Measurements from ENCODE around the gene SLC66A2.
"Not testable (repeated sequence)": the region's sequence is repeated elsewhere in the genome, so short reads cannot be mapped to it uniquely, and the experiment has no call there.

Gene SLC66A2

DNA sequence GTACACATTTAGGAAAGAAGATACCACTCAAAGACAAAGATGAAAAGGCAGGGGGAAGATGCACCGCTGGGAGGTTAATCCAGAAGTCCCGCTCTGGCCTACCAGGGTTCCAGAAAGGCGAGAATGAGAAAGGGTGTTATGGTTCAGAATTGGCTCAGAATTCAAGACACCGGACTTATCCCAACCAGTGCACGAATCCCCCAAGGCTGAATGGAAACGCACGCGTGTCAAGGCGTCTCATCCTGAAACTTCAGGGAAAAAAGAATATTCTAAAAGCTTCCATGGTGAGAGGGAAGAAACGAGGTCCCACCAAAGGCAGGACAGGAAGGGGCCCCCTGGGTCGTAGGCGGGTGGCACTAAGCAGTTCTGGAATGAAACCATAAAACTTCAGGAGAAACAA is 71.9 kb downstream of the SLC66A2 start:
- no peak for DNase-seq (ENCODE audit: low read depth)

DNA sequence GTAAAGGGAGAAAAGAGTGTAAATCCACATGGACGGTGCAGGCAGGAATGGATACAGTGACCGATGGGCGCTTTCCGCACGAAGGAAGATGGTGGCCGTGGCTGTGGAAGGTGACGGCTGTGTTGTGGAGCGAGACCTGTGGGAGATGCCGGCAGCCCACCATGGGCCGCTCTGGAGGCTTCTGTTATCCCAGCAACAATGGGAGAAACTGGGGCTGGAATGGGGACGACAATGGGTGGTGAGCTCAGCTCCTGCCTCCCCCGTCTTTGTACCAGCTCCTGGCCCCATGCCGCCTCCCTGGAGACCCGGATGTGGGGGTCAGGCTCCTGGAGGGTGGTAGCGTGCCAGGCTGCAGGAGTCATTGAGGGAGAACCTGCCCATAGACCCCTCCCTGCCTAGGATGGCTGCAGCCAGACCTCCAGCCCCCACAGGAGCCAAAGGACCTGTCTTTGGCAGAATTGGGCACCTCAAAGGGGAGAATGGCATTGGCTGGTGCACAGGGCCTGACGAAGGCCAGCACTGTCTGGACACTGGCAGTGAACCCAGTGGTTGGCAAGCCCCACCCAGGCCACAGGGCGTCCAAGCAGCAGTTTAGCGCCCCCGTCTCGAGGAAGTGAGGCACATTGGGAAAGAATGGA is 72.6 kb downstream of the SLC66A2 start:
- DNase-seq (ENCODE audit: low read depth), result no peak

DNA sequence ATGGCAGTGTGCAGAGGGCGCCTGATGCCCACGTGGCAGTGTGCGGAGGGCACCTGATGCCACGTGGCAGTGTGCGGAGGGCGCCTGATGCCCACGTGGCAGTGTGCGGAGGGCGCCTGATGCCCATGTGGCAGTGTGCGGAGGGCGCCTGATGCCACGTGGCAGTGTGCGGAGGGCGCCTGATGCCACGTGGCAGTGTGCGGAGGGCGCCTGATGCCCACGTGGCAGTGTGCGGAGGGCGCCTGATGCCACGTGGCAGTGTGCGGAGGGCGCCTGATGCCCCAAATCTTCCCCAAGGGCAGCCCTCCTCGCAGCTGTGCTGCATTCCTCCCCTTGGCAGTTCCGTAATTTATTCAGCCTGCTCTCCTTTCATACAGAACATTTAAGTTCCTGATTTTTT is 73.2 kb downstream of the SLC66A2 start:
- not testable (repeated sequence) for DNase-seq (ENCODE audit: low read depth)

DNA sequence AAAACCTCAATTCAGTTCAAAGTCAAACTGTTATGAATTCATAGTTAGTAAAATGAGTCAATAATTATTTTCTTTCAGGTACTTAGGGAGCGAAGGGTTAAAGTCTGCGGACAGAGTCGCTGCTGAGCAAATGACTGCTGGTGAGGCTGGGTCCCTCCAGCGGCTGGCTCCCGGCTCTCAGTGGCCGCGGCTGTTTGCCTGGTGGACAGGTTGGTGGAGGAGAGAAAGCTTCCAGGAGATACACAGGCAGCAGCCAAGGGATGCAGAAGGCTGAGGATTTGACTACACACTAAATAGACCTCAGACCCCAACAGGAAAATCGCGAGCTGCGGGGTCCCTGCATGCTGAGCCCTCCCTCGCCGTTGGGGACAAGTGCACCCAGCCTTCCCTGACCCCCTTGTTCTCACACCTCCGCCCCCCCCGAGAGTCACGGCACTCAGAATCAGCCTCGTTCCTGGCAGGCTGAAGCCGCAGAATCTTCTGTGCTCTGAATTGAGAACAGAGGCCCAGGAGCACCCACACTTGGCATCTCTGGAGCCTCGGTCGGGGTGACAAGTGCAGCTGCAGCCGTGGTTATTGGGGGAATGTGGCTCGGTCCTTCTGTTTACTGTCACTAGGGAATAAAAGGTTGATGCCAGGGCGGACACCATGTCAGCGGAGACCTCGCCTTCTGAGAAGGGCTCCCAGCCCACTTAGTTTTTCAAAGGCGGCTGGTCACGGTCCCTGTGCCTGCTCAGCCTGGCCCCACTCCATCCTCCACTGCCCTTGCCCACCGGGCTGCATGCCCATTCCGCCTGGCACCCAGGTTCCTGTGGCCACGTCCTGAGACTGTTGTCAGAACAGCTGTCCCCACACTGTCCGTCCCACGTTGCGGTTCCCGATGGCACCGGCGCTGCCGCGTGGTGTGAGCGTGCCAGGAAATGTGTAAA is 74.0 kb downstream of the SLC66A2 start:
- no peak for DNase-seq (ENCODE audit: low read depth)

DNA sequence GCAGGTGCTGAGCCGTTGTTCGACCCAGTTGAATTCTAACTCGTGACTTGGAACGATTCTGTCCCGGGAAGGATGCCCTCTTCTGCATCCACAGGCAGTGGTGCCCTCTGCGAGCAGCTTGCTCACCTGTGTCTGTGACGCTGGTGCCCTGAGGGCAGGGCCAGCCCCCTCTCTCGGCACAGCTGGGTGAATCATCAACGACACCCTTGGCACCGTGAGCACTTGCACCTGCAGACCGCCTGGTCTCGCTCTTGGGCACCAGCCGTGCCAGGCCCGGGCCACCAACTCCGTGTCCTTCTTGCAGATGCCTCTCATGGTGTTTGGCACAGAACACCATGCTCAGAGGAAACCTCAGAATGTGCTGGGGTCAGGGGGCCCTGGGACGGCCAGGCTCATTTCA is 75.0 kb downstream of the SLC66A2 start:
- DNase-seq (ENCODE audit: low read depth), result no peak

DNA sequence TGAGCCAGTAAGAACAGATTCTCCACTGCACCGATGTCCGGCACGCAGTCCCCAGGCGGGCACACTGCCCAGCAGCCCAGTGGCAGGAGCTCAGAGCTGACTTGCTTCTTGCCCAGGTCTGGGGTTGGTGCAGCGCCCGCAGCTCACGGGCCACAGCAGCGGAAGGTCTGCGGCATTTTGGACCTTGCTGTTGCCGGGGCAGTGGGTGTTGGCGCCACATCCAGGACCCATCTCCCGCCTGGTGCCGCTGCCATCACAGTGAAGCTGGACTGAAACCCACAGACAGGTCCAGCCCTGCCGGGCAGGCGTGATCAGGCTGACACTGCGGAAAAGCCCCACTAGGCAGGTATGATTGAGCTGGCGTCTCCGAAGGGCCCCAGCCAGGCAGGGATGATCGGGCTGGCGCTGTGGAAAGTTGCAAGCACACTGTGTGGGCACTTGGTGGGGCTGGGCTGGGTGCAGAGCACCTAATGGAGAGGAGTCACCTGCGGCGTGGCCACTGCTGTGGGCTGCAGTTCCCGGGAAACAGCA is 75.5 kb downstream of the SLC66A2 start:
- DNase-seq (ENCODE audit: low read depth), result no peak

DNA sequence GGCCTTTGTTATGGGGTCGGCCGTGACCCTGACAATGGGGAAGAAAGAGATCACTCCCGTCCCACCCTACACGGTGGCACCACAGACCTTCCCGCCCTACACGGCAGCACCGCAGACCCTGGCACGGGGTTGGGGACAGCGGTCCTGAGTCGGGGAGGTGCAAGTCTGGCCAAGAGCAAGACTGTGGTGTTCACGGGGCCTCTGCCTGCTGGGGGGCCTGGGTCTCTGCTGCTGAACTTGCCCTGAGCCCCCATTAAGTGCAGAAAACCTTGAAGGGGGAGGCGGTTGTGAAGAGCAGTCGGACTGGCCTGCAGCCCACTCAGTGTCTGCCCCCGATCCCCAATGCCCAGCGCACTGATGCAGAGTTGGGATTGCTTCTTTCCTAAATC is 75.9 kb downstream of the SLC66A2 start:
- no peak for DNase-seq (ENCODE audit: low read depth)

DNA sequence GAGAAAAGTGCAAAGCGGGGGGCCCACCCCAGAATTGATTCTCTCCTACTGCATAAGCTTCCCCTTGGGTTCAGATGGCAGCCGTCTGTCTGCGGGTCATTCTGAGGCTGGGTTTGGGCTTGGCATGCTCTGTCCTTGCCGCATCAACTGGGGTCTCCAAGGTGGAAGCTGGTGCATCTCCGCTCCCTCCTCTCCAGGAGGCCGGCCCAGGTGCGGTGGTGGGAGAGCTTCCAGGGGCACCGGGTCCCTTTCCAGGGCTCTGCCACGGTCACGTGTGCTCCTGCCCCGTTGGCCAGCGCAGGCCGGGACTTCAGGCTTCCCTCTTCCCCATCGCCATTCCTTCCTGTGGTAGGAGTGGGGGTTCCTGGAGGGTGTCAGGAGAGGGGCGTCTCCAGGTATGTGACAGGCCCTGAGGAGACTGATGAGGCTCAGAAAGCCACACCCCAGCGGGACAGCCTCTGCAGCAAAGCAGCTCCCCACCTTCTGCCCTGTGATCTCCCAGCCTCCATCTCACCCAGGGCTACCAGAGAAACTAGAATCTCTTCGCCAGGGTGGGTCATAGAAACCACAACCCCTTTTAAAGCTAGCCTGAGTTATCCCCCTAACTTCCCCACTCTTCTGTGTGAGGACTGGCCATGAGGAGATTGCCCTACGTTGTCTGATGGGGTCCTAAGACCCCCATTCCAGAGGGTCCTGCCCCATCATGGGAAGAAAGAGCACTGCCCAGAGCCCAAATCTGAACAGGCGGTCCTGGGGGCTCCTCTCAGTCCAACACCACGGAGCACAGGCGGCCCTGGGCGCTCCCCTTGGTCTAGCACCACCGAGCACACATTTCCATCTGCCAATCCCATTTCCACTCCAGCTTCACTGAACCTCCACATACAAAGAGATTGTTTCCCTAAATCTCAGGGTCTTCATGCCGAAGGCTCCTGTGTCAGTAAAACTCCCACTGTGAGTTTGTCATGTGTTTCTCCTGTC is 76.6 kb downstream of the SLC66A2 start:
- no peak for DNase-seq (ENCODE audit: low read depth)

DNA sequence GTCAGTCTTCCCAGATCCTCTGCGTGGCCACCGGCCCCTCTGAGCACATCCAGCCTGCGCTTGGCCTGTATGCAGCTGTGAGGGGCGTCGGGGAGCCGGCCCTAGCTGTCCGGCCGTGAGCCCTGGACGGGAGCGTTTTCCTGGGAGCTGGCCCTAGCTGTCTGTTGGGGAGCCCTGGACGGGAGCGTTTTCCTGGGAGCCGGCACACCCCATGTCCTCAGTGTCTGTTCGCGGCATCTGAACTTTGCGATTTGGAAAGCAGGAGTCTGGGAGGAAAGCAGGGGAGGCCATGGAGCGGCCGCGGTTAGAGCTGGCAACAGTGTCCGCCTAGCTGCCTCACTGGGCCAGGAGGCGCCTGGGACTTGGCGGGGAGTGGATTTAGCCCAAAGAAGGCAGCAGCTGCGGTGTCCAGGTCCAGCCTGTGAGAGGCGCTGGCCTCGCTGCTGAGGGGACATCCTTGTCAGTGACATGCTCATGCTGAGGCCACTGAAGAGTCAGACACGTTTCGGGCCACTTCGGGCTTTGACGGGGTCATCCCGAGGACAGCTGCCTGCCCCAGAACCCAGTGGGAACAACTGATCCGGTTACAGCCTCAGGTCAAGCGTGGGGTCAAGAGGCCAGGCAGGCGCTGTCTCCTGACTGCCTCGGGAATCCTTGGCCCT is 77.9 kb downstream of the SLC66A2 start:
- no peak for DNase-seq (ENCODE audit: low read depth)

DNA sequence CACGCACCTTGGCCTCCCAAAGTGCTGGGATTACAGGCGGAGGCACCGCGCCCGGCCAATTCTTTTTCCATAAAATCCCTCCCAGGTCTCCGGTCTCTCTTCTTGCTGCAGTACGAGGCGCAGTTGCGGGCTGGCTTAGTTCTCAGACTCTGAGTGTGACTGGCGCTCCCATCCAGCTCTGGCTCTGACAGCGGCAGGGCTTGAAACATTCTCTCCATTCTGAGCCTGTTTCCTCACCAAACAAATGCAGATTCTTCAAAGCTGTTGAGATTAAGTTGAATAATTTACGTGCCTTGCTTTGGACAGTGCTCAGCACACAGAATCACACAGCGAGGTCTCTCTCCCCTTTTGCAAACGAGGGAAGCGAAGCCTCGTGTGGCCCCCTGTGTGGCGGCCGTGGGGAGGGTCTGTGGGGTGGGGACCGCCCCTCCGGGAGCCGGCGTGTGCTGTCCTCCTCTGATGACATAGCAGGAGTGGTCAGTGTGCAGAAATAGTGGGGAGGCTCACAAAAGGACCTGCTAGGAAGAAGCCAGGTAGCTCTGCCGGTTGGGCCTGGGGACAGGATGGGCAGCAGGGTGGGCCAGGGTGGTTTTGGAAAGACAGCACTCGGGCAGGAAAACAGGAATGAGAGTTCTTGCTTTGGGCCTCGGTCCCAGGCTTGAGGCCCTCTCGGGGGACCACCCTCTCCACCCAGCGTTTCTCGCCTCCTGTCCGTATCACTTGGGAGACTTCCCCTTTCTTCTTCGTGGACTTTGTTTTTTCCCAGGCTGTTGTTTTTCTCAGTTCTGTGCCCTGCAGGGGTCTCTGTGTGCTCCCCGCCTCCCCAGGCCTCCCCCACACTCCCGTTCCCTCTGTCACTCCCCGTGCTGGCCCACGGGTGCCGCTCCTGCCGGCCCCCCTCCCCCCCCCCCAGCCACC is 78.7 kb downstream of the SLC66A2 start:
- DNase-seq (ENCODE audit: low read depth), result no peak

DNA sequence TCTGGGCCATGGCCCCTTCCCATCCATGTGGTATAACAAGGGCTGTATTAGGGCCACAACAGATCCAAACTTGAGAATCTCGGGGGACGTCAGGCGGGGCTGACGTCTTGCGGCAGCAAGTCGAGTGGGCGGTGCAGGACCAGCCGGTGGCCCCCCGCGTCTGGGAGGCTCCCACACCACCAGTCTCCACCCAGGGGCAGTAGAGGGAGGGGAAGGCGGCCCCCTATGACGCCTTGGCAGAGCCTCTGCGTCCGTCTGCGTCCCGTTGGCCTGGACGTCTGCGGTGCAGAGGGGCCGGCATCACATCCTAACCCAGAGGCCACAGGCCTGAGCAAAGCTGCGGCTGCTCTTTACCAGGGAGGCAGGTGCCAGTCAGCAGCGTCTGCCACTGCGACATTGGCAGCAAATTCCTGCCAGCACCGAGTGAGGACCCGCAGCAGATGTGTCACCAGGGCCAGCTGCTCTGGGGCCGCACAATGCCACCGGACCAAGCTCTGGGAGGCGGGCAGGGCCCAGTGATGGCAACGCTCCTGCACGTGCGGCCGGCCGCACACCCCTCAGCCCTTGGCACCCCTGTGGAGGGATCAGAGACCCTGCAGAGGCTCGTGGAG is 79.9 kb downstream of the SLC66A2 start:
- DNase-seq (ENCODE audit: low read depth), result no peak

DNA sequence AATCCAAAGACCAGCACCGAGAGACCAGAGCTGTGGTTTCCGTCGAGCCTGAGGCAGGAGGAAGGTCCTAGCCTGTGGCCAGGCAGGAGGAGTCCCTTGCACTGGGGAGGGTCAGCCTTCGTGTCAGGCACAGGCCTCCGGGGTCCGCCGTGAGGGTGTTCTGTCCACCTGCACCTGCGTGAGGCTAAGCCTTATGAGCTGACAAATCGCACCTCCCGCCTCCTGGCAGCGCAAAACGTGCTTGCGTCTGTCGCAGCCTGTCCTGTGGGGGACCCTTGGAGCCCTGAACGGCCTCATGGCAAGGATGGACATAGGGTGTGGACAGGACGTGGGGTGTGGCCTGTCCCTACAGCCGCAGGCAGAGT is 80.4 kb downstream of the SLC66A2 start:
- no peak for DNase-seq (ENCODE audit: low read depth)

DNA sequence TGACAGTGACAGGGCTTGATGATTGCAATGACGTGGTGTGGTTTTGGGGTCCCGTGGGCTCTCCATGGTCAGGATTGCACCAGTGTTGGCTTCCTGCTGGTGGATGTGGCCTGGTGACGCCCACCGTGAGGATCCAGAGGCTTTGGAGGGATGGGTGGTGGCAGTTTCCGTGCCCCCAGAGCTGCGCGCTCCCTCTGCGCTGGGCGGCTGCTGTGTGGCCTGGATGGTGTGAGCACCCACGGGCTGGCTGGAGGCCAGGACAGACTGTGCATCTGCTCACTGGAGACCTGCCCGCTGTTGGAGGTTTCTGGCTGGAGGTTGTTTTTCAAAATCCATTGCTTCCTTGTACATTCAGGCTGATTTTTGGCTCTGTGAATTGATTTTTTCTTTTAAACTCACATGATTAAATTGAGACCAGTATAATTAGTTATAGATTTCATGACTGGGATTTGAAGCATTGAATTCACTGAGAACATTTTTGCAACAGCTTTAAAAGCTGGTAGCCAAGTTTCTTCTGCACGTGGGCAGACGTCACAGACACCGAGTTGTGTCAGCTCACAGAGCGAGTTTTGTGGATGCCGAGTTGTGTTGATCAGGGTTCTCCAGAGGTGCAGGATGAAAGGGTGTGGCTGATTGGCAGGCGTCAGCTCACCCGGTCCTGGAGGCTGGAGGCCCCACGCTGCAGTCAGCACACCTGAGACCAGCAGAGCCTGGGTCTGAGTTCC is 81.0 kb downstream of the SLC66A2 start:
- no peak for DNase-seq (ENCODE audit: low read depth)

DNA sequence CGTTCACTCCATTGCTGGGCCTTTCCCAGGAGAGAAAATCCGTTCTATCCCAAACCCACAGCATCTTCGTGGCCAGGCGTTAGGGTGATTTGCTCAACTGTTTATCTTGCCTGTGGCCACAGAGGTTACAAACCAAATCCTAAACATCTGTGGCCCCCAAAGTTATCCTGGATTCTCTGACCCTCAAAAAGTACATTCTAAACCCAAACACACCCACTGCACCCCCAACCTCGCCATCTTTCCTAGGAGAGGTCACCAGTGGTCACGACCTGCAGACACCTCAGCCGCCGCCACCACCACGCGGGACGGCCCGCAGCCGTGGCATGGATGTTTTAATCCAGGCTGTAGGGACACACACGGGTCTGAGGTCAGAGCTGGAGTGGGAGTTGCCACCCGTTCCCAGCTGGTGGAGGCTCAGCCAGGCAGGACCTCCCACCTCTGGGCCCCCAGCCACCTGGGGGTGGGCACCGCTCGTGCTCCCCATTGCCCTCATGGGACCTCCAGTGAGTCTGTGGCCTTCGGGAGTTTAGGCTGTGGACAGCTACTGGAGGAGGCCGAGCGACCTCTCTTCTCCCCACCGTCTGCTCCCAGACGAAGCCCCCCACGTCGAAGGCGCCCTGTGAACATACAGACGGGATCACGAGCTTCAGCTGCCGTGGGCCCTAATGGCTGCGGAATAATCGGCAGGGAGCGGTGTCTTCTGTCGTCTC is 81.7 kb downstream of the SLC66A2 start:
- DNase-seq (ENCODE audit: low read depth), result no peak

DNA sequence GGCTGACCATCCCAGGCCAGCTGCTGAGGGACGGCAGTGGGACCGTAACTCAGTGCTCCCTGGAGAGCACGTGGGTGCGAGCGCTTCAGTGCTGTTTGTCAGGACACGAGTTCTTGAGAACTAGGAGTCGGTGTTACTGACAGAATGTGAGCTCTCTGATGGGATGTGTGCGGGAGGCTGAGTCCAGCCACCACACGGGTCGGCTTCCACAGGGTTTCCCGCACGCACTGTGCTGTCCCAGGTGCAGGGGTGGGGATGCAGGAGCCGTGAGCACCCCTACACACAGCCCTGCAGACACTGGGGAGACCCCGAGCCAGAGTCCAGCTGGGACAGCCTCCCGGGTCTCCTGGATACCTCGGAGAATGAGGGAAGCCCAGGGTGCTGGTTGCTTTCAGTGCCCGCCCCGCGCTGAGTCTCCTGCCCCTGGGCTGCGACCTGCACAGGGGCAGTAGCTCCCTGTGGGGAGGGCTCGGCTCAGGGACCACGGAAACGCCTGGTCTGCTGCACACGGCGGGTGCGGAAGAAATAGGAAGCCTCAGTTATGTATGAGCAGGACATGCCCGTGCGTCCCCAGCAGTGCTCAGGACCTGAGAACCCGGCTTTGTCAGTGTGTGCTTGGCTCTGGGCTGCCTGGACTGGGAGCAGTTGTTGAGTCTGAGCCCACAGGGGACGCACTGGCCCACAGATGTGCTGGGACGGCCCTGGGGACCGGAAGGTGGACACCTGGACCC is 82.5 kb downstream of the SLC66A2 start:
- no peak for DNase-seq (ENCODE audit: low read depth)

DNA sequence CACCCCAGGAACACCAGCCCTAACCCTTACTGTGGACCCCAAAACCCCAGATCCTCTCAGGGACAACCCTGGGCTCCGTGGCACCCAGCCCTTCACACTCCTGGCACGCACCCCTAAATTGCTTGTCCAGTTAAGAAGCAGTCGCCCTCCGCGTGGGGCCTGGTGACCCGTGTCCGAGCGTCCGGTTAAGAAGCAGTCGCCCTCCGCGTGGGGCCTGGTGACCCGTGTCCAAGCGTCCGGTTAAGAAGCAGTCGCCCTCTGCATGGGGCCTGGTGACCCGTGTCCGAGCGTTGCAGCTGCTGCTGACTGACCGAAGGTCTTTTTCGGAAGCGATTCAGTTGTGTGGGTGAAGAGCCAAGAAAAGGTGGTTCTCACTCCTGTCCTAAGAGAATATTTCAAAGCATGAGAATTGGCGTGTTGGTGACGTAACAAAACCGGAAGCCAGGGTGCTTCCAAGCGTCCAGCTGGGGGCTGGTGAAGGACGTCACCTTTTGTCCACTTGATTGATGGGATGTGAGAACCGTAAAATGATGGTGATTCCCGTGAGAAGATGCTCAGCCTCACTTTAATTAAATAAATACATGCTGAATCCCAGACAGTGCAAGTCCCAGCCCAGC is 83.2 kb downstream of the SLC66A2 start:
- no peak for DNase-seq (ENCODE audit: low read depth)

DNA sequence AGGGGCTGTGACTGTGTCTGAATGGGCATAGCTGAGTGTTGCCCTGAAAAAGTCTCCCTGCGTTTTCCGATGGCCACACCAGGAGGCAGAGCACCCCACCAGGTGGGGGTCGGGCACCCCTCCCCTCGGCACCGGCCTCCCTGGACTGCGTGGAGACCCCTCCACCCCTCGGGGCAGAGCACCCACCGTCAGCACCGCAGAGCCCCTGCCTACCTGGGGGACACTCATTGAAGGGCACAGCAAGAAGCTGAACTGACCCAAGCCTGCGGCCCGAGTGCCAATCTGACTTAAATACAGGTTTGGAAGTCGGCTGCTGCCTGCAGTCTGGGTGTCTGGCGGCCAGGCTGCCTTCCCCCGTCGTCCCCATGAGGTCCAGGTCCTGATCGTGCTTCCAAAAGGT is 83.8 kb downstream of the SLC66A2 start:
- DNase-seq (ENCODE audit: low read depth), result no peak
